ENCODE data around the gene MSGN1. TPM values are rescaled to one million over a fixed set of nuclear protein-coding genes. Genes with fewer than 3 reads are reported as not detected.

Gene MSGN1
- total and polyA plus RNA-seq, 2 of the 4 experiments (the other 2 are of a cell fraction): not detected

- BruUV-seq (replicated peaks): no TSS peak
- ATAC-seq (ENCODE audit: low read depth) (no peak), DNase-seq (no peak)
- Histone ChIP-seq H2BK5ac (ENCODE audit: low read depth, low read length, poor library complexity, severe bottlenecking) (no peak overlapping the region), H3K9me3 (ENCODE audit: control insufficient read depth, insufficient read depth, low read length) (no peaks in the 10 kb centered on the region), H4K5ac (ENCODE audit: low read depth, low read length) (no peak overlapping the region), H3K9ac (ENCODE audit: low read depth, low read length) (no peak overlapping the region), H3K36me3 (ENCODE audit: control insufficient read depth, insufficient read depth, low read length) (no peaks in the 10 kb centered on the region), H2AFZ (replicated peaks; ENCODE audit: low read length, poor library complexity) (no peak overlapping the region), H3K27me3 (ENCODE audit: control insufficient read depth, insufficient read depth, low read length) (peaks cover 2% of the 10 kb centered on the region; the same call in 1 of the 2 replicates), H3K23ac (ENCODE audit: low read depth, low read length) (no peak overlapping the region), H2BK120ac (ENCODE audit: low read depth, low read length) (no peak overlapping the region), H3K4me2 (ENCODE audit: low read depth, low read length) (no peak overlapping the region), H3K79me1 (ENCODE audit: low read depth in 1 of 2, low read length in 2 of 2) (no peaks in the 10 kb centered on the region), H3K4me1 (ENCODE audit: control insufficient read depth, insufficient read depth, low read length) (no peaks in the 10 kb centered on the region), H3K18ac (ENCODE audit: low read depth, low read length) (no peak overlapping the region), H3K4ac (ENCODE audit: low read depth, low read length) (no peak overlapping the region), H4K8ac (ENCODE audit: low read depth in 2 of 2, low read length in 2 of 2) (no peak overlapping the region), H3K9me1 (ENCODE audit: insufficient read depth, low read length) (no peaks in the 10 kb centered on the region), H3K4me3 (ENCODE audit: insufficient read depth, low read depth, low read length) (no peak overlapping the region), H4K91ac (ENCODE audit: insufficient read depth, low read depth, low read length) (no peak overlapping the region), H2BK20ac (ENCODE audit: low read depth, low read length) (no peak overlapping the region), H2AK9ac (replicated peaks; ENCODE audit: low read depth, low read length, poor library complexity) (no peak overlapping the region), H4K20me1 (ENCODE audit: insufficient read depth, low read length) (no peaks in the 10 kb centered on the region), H2BK15ac (ENCODE audit: low read depth, low read length) (no peak overlapping the region), H3K27ac (ENCODE audit: insufficient read depth, low read length) (no peak overlapping the region), H3K56ac (ENCODE audit: extremely low read depth, insufficient read depth, low read length) (no peak overlapping the region), H2AK5ac (ENCODE audit: low read depth, low read length) (no peak overlapping the region), H3K14ac (replicated peaks; ENCODE audit: low read depth, low read length) (no peak overlapping the region)
- no peak for TF ChIP-seq NFE2L2 (IDR thresholded peaks at IDR 0.05; ENCODE audit: low read depth, low read length)
- no peak for TF ChIP-seq RAD21 (IDR thresholded peaks at IDR 0.05; ENCODE audit: low read length)
- TF ChIP-seq MAFK (IDR thresholded peaks at IDR 0.05; ENCODE audit: low read depth, low read length): no peak
- TF ChIP-seq MXI1 (IDR thresholded peaks at IDR 0.05; ENCODE audit: borderline replicate concordance, low read depth, low read length): no peak
- no peak for TF ChIP-seq POLR2A (IDR thresholded peaks at IDR 0.05; ENCODE audit: low read depth, low read length)
- no peak for TF ChIP-seq MAZ (IDR thresholded peaks at IDR 0.05; ENCODE audit: borderline replicate concordance, low read depth, low read length)
- TF ChIP-seq CTCF (conservative IDR thresholded peaks at IDR 0.05; ENCODE audit: low read depth, low read length): no peak
- no peak for TF ChIP-seq RCOR1 (IDR thresholded peaks at IDR 0.05; ENCODE audit: insufficient replicate concordance, low read length)
- no peak for TF ChIP-seq CEBPB (IDR thresholded peaks at IDR 0.05; ENCODE audit: low read depth, low read length)
- no peak for TF ChIP-seq BHLHE40 (IDR thresholded peaks at IDR 0.05; ENCODE audit: low read depth, low read length)
- dilution Hi-C loops (cut with HindIII; ENCODE audit: low sequenced_read_pairs, unreplicated experiment) (no loop called here), in situ Hi-C loops (cut with MboI; ENCODE audit: low sequenced_read_pairs) (loop anchor here (25.0 kb wide), 1 partner anchor 299 kb away; no protein-coding TSS in a partner anchor), intact Hi-C loops (cut with micrococcal nuclease) (no loop called here)
- ChIA-PET POLR2A (ENCODE audit: unreplicated experiment) (no interaction called here), CTCF (no interaction called here)
- WGBS, 2 experiments (ENCODE audit: extremely low coverage in 2 of 2, insufficient read length in 1 of 2): no CpG with 5 or more reads among the region's 4 CpGs
Measured at GRCh38 chr2:17863539-17863938, 47.3 kb downstream of the MSGN1 start.
